ENCODE measurements around the gene ARID1B. TPM values are rescaled to one million over a fixed set of nuclear protein-coding genes. Genes with fewer than 3 reads are reported as not detected.

Gene ARID1B
- total and polyA plus RNA-seq, 8 donors, result 16.2 to 68.0 (median 42.5) TPM

DNA sequence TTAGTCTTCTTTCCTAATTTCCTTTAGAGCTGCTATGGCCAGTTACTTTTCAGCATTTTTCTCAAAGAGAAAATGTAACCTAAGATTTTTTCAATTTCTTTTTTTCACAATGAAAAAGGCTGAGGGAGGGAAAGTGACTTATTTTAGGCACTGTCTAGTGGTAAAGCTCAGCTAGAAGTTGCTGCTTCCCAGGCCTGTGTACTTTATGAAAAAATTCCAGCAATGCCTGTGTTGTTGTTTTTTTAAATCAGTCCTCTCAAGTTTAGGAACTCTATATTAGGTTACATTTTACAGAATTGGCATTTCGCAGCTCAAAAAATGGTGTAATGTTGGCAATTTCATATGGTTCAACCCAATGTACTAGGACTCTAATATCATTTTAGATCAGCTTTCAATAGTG lies 269.6 kb downstream of the ARID1B start:
- no peak for DNase-seq
- WGBS, 2 donors, result 95 to 100% methylated on average over 1 of the region's 1 CpG
- no peak for ATAC-seq
- no peaks in the 10 kb centered on the region for H3K27me3 ChIP-seq
- TF ChIP-seq, protein P1, sequence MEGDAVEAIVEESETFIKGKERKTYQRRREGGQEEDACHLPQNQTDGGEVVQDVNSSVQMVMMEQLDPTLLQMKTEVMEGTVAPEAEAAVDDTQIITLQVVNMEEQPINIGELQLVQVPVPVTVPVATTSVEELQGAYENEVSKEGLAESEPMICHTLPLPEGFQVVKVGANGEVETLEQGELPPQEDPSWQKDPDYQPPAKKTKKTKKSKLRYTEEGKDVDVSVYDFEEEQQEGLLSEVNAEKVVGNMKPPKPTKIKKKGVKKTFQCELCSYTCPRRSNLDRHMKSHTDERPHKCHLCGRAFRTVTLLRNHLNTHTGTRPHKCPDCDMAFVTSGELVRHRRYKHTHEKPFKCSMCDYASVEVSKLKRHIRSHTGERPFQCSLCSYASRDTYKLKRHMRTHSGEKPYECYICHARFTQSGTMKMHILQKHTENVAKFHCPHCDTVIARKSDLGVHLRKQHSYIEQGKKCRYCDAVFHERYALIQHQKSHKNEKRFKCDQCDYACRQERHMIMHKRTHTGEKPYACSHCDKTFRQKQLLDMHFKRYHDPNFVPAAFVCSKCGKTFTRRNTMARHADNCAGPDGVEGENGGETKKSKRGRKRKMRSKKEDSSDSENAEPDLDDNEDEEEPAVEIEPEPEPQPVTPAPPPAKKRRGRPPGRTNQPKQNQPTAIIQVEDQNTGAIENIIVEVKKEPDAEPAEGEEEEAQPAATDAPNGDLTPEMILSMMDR (IDR thresholded peaks at IDR 0.05), result no peak
- no peak overlapping the region for H3K27ac ChIP-seq
- intact Hi-C loops (cut with DNase I), result no loop called here
- H3K9me3 ChIP-seq, result no peaks in the 10 kb centered on the region
- no peak for FAIRE-seq
- no peaks in the 10 kb centered on the region for H3K4me1 ChIP-seq
- no peaks in the 10 kb centered on the region for H3K36me3 ChIP-seq
- H3K4me3 ChIP-seq, result no peak overlapping the region

GRCh38 chr6:157047328-157047727 lies 270.1 kb downstream of the ARID1B start:
- ATAC-seq (no peak), DNase-seq (no peak), FAIRE-seq (no peak)
- WGBS, 2 donors, result 82 to 89% methylated on average over 4 of the region's 4 CpGs
- Histone ChIP-seq H3K36me3 (no peaks in the 10 kb centered on the region), H3K4me1 (no peaks in the 10 kb centered on the region), H3K27me3 (no peaks in the 10 kb centered on the region), H3K27ac (no peak overlapping the region), H3K4me3 (no peak overlapping the region), H3K9me3 (no peaks in the 10 kb centered on the region)
- TF ChIP-seq, protein P1 (IDR thresholded peaks at IDR 0.05), result no peak
- intact Hi-C loops (cut with DNase I), result no loop called here

GRCh38 chr6:157047951-157048350 lies 270.8 kb downstream of the ARID1B start:
- no peak overlapping the region for H3K4me3 ChIP-seq
- DNase-seq (no peak), ATAC-seq (peak in 1 of 4 donors; percentile 22), FAIRE-seq (no peak)
- intact Hi-C loops (cut with DNase I), result no loop called here
- H3K27ac ChIP-seq, result no peak overlapping the region
- no peaks in the 10 kb centered on the region for H3K9me3 ChIP-seq
- TF ChIP-seq, protein P1 (IDR thresholded peaks at IDR 0.05), result no peak
- 25 to 30% methylated on average over 2 of the region's 2 CpGs for WGBS, 2 donors
- H3K36me3 ChIP-seq, result no peaks in the 10 kb centered on the region
- H3K4me1 ChIP-seq, result no peaks in the 10 kb centered on the region
- no peaks in the 10 kb centered on the region for H3K27me3 ChIP-seq

GRCh38 chr6:157049133-157049532 lies 272.0 kb downstream of the ARID1B start:
- H3K4me3 ChIP-seq, result no peak overlapping the region
- ATAC-seq, result peak in 3 of 4 donors; percentile 30 to 55 (median 39)
- intact Hi-C loops (cut with DNase I), result no loop called here
- no peak for DNase-seq
- FAIRE-seq, result no peak
- TF ChIP-seq, protein P1 (IDR thresholded peaks at IDR 0.05), result no peak
- no peaks in the 10 kb centered on the region for H3K9me3 ChIP-seq
- H3K27me3 ChIP-seq, result no peaks in the 10 kb centered on the region
- no peaks in the 10 kb centered on the region for H3K36me3 ChIP-seq
- H3K4me1 ChIP-seq, result no peaks in the 10 kb centered on the region
- 91 to 96% methylated on average over 5 of the region's 5 CpGs for WGBS, 2 donors
- no peak overlapping the region for H3K27ac ChIP-seq

DNA sequence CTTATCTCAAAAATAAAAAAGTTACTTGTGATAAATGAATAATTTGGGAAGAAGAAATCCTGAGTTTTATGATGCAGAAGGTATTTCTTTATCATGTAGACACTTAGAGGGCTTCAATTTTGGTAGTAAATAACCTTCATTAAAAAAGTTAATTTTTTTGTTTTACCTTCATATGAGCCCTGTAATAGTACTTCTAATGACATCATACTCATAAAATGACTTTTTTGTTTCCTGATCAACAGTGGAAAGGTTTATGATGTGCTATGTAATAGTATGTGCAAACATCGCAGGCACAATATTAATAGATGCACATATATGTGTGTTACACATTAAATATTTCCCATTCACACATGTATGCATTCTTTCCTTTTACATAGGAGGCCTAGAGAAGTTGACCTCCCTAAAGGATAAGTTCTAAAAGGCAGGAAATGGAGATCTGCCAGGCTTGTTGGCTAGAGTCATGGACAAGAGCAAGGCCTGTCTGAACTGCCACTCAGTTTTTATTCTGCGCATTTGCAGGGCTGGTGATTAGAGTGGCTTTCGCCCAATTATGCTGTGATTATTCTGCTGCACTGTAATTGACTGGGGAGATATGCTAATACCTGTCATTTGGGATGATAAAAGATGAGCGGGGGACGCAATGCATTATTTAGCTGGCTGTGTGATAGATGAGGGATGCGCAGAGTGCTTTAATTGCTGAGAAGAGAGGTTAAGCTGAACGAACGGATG lies 273.5 kb downstream of the ARID1B start:
- ATAC-seq (no peak), DNase-seq (no peak), FAIRE-seq (no peak)
- intact Hi-C loops (cut with DNase I), result no loop called here
- Histone ChIP-seq H3K4me1 (no peaks in the 10 kb centered on the region), H3K27ac (no peak overlapping the region), H3K27me3 (no peaks in the 10 kb centered on the region), H3K4me3 (no peak overlapping the region), H3K36me3 (no peaks in the 10 kb centered on the region), H3K9me3 (no peaks in the 10 kb centered on the region)
- WGBS, 2 donors, result 77 to 85% methylated on average over 8 of the region's 8 CpGs
- TF ChIP-seq, protein P1 (IDR thresholded peaks at IDR 0.05), result no peak

All from pancreas (tissue), 10 donors.